Measurements from ENCODE around the gene NEB. TPM values are rescaled to one million over a fixed set of nuclear protein-coding genes. Genes with fewer than 3 reads are reported as not detected.

Gene NEB
- polyA plus RNA-seq, 1 of the 3 experiments (the other 2 are of a cell fraction) = 0.02 TPM

- no peak for TF ChIP-seq PBX3 (IDR thresholded peaks at IDR 0.05)
- TF ChIP-seq JUND (IDR thresholded peaks at IDR 0.05) = no peak
- TF ChIP-seq GATA2 (CRISPR knock-in tag; IDR thresholded peaks at IDR 0.05) = no peak
Measured at GRCh38 chr2:151695778-151696177, 38.5 kb downstream of the NEB start (continued).

- ChIA-PET CTCF (interaction anchor here (0.8 kb wide), 1 partner anchor 333 kb away, joined by 3 read pairs; no protein-coding TSS in a partner anchor), POLR2A (no interaction called here)
- Histone ChIP-seq H3K9me2 (no peaks in the 10 kb centered on the region), H3K36me3 (replicated peaks in 1 of 2; ENCODE audit: control insufficient read depth in 1 of 2, insufficient read depth in 2 of 2, low read length in 1 of 2) (no peaks in the 10 kb centered on the region), H3K9me3 (no peaks in the 10 kb centered on the region), H3K79me2 (ENCODE audit: insufficient read depth) (no peaks in the 10 kb centered on the region), H2AFZ (ENCODE audit: low read depth) (no peak overlapping the region), H3K4me1 (ENCODE audit: control insufficient read depth in 1 of 2, insufficient read depth in 2 of 2, low read depth in 1 of 2, low read length in 1 of 2) (no peaks in the 10 kb centered on the region; a peak in 1 of 4 replicates), H4K20me1 (ENCODE audit: insufficient read depth) (no peaks in the 10 kb centered on the region), H3K27ac (ENCODE audit: low read depth in 2 of 2, low read length in 1 of 2) (no peak overlapping the region), H3K9ac (no peak overlapping the region), H3F3A (replicated peaks; ENCODE audit: insufficient read depth) (no peaks in the 10 kb centered on the region), H3K27me3 (ENCODE audit: insufficient read depth) (peaks cover 6% of the 10 kb centered on the region), H3K4me2 (no peak overlapping the region), H3K4me3 (ENCODE audit: low read depth in 2 of 2, low read length in 1 of 2) (no peak overlapping the region)
- WGBS (ENCODE audit: low lambda C conversion rate) = 78% methylated on average over 1 of the region's 1 CpG
- TF ChIP-seq FOXJ3 (CRISPR knock-in tag; IDR thresholded peaks at IDR 0.05) (no peak), JUND (IDR thresholded peaks at IDR 0.05) (no peak), RAD21 (IDR thresholded peaks at IDR 0.05; ENCODE audit: low read length) (no peak), MEF2A (IDR thresholded peaks at IDR 0.05; ENCODE audit: borderline replicate concordance, low read depth) (no peak), RFX5 (IDR thresholded peaks at IDR 0.05; ENCODE audit: low read length) (no peak), RXRA (IDR thresholded peaks at IDR 0.05; ENCODE audit: borderline replicate concordance, low read depth) (no peak), RCOR1 (IDR thresholded peaks at IDR 0.05; ENCODE audit: low read length) (no peak), GATA2 (CRISPR knock-in tag; IDR thresholded peaks at IDR 0.05) (no peak), GABPA (IDR thresholded peaks at IDR 0.05; ENCODE audit: low read depth) (no peak), SIN3A (IDR thresholded peaks at IDR 0.05; ENCODE audit: borderline replicate concordance, low read depth, low read length) (no peak), IRF3 (IDR thresholded peaks at IDR 0.05; ENCODE audit: low read depth, low read length) (no peak), USF1 (IDR thresholded peaks at IDR 0.05; ENCODE audit: borderline replicate concordance, low read depth) (no peak), FOXM1 (IDR thresholded peaks at IDR 0.05; ENCODE audit: low read depth) (no peak), SMC3 (IDR thresholded peaks at IDR 0.05; ENCODE audit: low read depth, low read length) (no peak), TCF12 (IDR thresholded peaks at IDR 0.05) (no peak), ZBTB33 (IDR thresholded peaks at IDR 0.05; ENCODE audit: borderline replicate concordance, low read depth) (no peak), NRF1 (IDR thresholded peaks at IDR 0.05; ENCODE audit: low read depth, low read length) (no peak), YY1 (IDR thresholded peaks at IDR 0.05; ENCODE audit: low read depth) (no peak)
- DNase-seq = no peak
Measured at GRCh38 chr2:151691631-151692030, 42.6 kb downstream of the NEB start.

Measured in SK-N-SH (cell line).